HEK293T (cell line): ENCODE measurements around the gene CD7.

Experiments used
- CTCF ChIA-PET: fragments of 350-600 bp; formaldehyde crosslinking; extraction: SDS; loops from one replicate; lab custom pipeline; 2021; ENCODE audit warnings: antibody characterized with exemption, inconsistent platforms; lab: Yijun Ruan, JAX
- POLR2A ChIA-PET: fragments of 350-600 bp; formaldehyde crosslinking; extraction: SDS; loops from one replicate; lab custom pipeline; 2020; ENCODE audit warnings: antibody characterized with exemption, inconsistent platforms; lab: Yijun Ruan, JAX
- DNase-seq: peaks from one replicate; pipeline ENCODE4 v3.0.0; 2012; ENCODE audit warnings: mixed read lengths; ENCODE audit errors: extremely low spot score
- ARNT ChIP-seq: fragments of 450-650 bp; IDR thresholded peaks from 2 replicates; pipeline ENCODE4 v1.6.1; 2017; ENCODE audit warnings: mild to moderate bottlenecking
- BHLHE40 ChIP-seq: fragments of 450-650 bp; IDR thresholded peaks from 2 replicates; pipeline ENCODE4 v1.6.1; 2016; ENCODE audit warnings: mild to moderate bottlenecking, moderate library complexity, borderline replicate concordance
- CTBP1 ChIP-seq: fragments of 450-650 bp; IDR thresholded peaks from 2 replicates; pipeline ENCODE4 v1.6.1; 2016; ENCODE audit warnings: borderline replicate concordance
- ELF4 ChIP-seq: fragments of 450-650 bp; IDR thresholded peaks from 2 replicates; pipeline ENCODE4 v1.6.1; 2017; ENCODE audit warnings: antibody characterized with exemption
- FOXA1 ChIP-seq: fragments of 450-650 bp; IDR thresholded peaks from 2 replicates; pipeline ENCODE4 v1.6.1; 2016; ENCODE audit warnings: mild to moderate bottlenecking
- FOXK2 ChIP-seq: fragments of 450-650 bp; IDR thresholded peaks from 2 replicates; pipeline ENCODE4 v1.6.1; 2016; ENCODE audit warnings: mild to moderate bottlenecking
- FOXM1 ChIP-seq: fragments of 450-650 bp; IDR thresholded peaks from 2 replicates; pipeline ENCODE4 v1.6.1; 2017; ENCODE audit warnings: mild to moderate bottlenecking, borderline replicate concordance
- HDGF ChIP-seq: fragments of 450-650 bp; IDR thresholded peaks from 2 replicates; pipeline ENCODE4 v1.6.1; 2017; ENCODE audit warnings: antibody characterized with exemption, borderline replicate concordance
- L3MBTL2 ChIP-seq: fragments of 450-650 bp; conservative IDR thresholded peaks from 2 replicates; pipeline ENCODE4 v1.6.1; 2016; ENCODE audit warnings: mild to moderate bottlenecking
- LEF1 ChIP-seq: fragments of 450-650 bp; IDR thresholded peaks from 2 replicates; pipeline ENCODE4 v1.6.1; 2017; ENCODE audit warnings: mild to moderate bottlenecking, borderline replicate concordance
- NFRKB ChIP-seq: fragments of 450-650 bp; IDR thresholded peaks from 2 replicates; pipeline ENCODE4 v1.6.1; 2016; ENCODE audit warnings: mild to moderate bottlenecking, moderate library complexity
- SP1 ChIP-seq: fragments of 450-650 bp; IDR thresholded peaks from 2 replicates; pipeline ENCODE4 v1.6.1; 2017
- SUZ12 ChIP-seq: fragments of 450-650 bp; IDR thresholded peaks from 2 replicates; pipeline ENCODE4 v1.6.1; 2016; ENCODE audit warnings: mild to moderate bottlenecking
- TARDBP ChIP-seq: fragments of 450-650 bp; IDR thresholded peaks from 2 replicates; pipeline ENCODE4 v1.6.1; 2016
- ZNF384 ChIP-seq: fragments of 450-650 bp; IDR thresholded peaks from 2 replicates; pipeline ENCODE4 v1.6.1; 2016
- TF ChIP-seq, protein P1 (sequence below): fragments of 450-650 bp; IDR thresholded peaks from 2 replicates; pipeline ENCODE4 v1.6.1; 2016

CD7 gene

DNA sequence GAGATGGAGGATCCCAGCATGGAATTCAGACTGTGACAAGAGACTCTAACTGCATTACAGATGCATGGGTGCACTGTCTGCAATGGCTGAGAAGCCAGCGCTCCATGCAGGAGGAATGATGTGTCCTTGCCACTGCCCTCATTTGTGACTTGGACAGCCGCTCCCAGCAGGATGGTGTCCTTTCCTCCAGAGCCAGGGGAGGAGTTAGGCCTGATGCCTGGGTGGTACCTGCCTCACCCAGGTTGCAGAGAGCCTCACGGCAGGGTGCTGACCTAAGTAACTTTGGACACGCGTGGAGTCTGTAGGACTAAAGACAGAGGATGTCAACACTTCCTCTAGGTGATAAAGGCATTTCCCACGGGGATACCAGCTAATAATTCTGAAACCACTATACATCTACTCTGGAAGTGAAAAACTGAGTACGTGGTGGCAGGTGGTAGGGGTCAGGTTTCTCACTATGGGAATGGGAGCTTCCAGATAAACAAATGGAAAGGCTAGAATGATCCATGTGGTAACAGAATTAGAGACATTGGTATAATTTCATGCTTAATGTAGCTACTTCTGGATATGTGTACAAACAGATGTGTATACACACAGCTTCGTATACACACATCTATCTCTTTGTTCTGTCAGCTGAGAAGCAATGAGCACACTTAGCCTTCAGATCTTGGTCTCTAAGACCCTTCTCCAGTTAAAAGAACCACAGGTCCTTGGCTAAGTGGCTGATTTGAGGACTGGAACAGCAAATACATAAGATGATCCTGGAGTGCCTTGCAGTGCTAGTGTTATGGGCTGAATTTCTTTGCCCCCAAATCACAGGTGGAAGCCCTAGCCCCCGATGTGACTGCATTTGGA, 30.2 kb downstream of the CD7 start:
- DNase-seq = no peak
- no peak for TF ChIP-seq SP1
- no peak for TF ChIP-seq ARNT
- ChIA-PET POLR2A (interaction anchor here (1.2 kb wide), 2 partner anchors 12 to 13 kb away, joined by 3 to 7 read pairs; partner anchors contain the start of gene CSNK1D), CTCF (no interaction called here)

DNA sequence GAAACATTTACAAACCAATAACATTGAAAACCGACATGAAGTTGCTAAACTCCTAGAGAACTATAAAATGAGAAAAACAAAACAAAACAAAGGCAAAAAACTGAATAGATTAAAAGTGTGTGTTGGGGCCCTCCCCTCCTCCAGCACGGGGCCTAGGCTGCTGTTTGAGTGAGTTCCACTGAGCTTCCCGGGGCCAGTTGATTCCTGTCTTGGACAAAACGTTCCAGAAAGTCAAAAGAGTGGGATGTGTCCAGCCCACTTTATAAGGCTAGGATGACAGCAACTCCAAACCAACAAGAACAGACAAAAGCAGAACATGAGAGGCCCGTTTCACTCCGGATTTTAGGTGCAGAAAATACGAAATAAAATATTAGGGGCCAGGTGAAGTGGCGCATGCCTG, 32.3 kb downstream of the CD7 start:
- CTCF ChIA-PET = no interaction called here
- no peak for TF ChIP-seq SP1
- TF ChIP-seq ZNF384 = no peak
- POLR2A ChIA-PET = interaction anchor here (0.7 to 3.9 kb wide), 5 partner anchors 7 to 19 kb away, joined by 3 to 29 read pairs (median 3); partner anchors contain the start of gene CSNK1D
- no peak for DNase-seq

DNA sequence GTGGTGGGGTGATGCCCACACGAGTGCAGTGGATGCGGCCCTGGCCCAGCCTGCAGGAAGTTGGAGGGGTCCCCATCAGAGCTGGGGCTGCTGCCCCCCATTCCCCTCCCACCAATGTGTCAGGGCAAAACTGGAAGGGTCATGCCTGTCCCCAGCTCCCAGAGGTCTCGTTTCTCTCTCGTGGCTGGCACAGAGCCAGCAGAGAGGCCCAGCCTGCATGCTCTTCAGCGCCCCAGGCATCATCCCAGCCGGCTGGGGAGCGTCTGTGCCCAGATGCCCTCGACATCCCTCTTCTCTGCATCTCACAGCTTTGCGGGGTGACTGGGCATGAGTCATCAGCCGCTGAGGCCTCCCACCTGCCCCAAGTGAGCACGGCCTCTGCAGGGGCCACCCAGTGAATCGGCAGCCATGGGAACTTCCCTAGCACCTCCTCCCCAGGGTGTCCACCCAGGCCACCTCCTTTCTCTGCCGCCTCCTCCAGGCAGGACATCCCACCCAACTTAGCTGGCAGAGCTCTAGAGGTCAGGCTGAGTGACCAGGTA, 34.1 kb downstream of the CD7 start:
- CTCF ChIA-PET = interaction anchor here (1.0 to 1.1 kb wide), 2 partner anchors 47 to 77 kb away, joined by 3 to 6 read pairs; no protein-coding TSS in a partner anchor
- no peak for TF ChIP-seq CTBP1
- TF ChIP-seq TARDBP = no peak
- TF ChIP-seq, protein P1, sequence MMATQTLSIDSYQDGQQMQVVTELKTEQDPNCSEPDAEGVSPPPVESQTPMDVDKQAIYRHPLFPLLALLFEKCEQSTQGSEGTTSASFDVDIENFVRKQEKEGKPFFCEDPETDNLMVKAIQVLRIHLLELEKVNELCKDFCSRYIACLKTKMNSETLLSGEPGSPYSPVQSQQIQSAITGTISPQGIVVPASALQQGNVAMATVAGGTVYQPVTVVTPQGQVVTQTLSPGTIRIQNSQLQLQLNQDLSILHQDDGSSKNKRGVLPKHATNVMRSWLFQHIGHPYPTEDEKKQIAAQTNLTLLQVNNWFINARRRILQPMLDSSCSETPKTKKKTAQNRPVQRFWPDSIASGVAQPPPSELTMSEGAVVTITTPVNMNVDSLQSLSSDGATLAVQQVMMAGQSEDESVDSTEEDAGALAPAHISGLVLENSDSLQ = no peak
- TF ChIP-seq ELF4 = no peak
- no peak for TF ChIP-seq FOXK2
- no peak for TF ChIP-seq SUZ12
- no peak for TF ChIP-seq BHLHE40
- TF ChIP-seq HDGF = no peak
- TF ChIP-seq NFRKB = no peak
- TF ChIP-seq ZNF384 = no peak
- no peak for TF ChIP-seq ARNT
- POLR2A ChIA-PET = interaction anchor here (0.8 to 3.9 kb wide), 3 partner anchors 9 to 15 kb away, joined by 3 to 29 read pairs (median 18); partner anchors contain the start of gene CSNK1D
- DNase-seq = no peak

DNA sequence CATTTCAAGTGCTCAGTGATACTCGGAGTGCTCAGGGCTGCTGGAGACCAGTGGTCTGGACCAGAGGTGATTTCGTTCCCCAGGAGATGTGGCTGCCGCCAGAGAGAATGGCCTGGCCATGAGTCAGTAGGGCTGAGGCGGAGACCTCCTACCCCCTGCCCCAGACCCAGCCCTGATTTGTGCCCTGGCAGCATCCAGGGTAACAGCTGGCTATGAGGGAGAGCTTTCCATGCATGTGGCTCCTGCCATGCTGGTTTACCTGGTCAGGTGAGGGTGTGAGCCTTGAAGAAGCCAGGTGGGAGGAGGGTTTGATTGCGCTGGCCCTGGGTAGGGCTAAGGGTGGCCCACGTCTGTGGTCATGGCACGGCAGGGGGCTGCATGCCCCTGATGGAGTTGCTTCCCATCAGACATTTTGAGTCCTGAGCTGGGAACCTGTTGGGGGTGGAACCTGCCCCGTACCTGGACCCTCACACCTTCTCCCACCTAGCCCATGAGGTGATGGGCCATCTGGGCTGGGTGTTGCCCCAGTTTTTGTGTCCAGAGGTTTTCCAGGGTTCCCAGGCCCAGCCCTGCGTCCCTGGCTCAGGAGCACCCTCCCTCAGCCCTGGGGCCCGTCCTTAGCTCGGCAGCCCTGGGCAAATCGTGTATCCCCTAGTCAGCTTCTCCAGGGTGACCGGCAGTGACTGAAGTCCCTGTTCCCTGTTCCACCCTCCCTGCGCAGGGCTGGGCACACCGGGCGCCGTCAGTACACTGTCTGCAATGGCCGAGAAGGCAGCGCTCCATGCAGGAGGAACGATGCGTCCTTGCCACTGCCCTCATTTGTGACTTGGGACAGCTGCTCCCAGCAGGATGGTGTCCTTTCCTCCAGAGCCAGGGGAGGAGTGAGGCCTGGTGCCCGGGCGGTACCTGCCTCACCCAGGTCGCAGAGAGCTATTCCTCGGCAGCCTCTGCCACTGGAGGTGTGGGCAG, 34.9 kb downstream of the CD7 start:
- CTCF ChIA-PET = interaction anchor here (1.1 kb wide), 1 partner anchor 46 kb away, joined by 6 read pairs; no protein-coding TSS in a partner anchor
- TF ChIP-seq TARDBP (no peak), FOXA1 (no peak), NFRKB (no peak), FOXK2 (no peak), SP1 (no peak), BHLHE40 (no peak), ELF4 (no peak), L3MBTL2 (no peak), SUZ12 (no peak), HDGF (no peak), ZNF384 (no peak), CTBP1 (no peak), FOXM1 (no peak)
- TF ChIP-seq, protein P1 = no peak
- POLR2A ChIA-PET = interaction anchor here (0.8 to 3.9 kb wide), 3 partner anchors 8 to 15 kb away, joined by 3 to 29 read pairs (median 18); partner anchors contain the start of gene CSNK1D
- DNase-seq = no peak

DNA sequence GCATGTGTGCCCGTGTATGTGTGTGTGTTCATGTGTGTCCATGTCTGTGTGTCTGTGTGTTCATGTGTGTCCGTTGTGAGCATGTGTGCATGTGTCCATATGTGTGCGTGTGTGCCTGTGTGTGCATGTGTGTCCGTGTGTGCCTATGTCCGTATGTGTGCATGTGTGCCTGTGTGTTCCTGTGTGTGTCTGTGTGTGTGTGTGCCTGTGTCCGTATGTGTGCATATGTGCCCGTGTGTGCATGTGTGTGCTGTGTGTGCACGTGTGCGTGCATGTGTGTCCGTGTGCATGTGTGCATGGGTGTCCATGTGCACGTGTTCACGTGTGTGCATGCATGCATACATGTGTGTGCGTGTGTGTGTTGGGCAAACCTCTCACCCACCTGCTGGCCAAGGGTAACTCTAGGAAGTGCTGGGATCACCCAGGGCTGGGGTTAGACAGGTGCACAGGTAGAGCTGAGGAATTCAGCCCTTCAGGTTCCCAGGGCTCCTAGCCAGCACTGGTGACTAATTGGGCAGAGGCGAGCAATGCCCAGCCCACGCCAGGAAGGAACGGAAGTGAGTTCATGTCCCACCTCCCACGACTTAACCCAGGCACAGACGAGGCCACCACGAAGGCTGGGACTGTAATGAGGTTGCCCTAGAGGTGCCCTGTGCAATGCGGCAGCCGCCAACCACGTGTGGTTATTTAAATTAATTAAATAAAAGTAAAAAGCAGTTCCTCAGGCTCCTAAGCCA, 35.7 kb downstream of the CD7 start:
- CTCF ChIA-PET = no interaction called here
- no peak for DNase-seq
- POLR2A ChIA-PET = interaction anchor here (2.9 to 3.9 kb wide), 2 partner anchors 8 to 11 kb away, joined by 18 to 29 read pairs; partner anchors contain the start of gene CSNK1D
- TF ChIP-seq FOXK2 (no peak), FOXA1 (no peak), LEF1 (no peak), ARNT (no peak), HDGF (no peak), L3MBTL2 (no peak), ELF4 (no peak), SP1 (no peak), SUZ12 (no peak), NFRKB (no peak), TARDBP (no peak), ZNF384 (no peak)
- TF ChIP-seq, protein P1 = no peak
